CD14-positive monocyte (primary cell): ENCODE data around the gene ARMC10. TPM values are rescaled to one million over a fixed set of nuclear protein-coding genes. Genes with fewer than 3 reads are reported as not detected.
"Not testable (repeated sequence)": the region's sequence is repeated elsewhere in the genome, so short reads cannot be mapped to it uniquely, and the experiment has no call there.

Source experiments
- DNase-seq, 3 donors: peaks; one replicate each; pipeline ENCODE4 v3.0.0-alpha.2; 2011 to 2022
- H2AFZ ChIP-seq: 2 replicates; pipeline ENCODE4 v1.6.0; 2012; ENCODE audit warnings: mild to moderate bottlenecking, low read depth, low read length, inconsistent platforms; ENCODE audit not compliant: insufficient read depth, poor library complexity, severe bottlenecking
- H3K27ac ChIP-seq, 2 donors: 1 replicate in 1 of 2; 2 replicates in 1 of 2; pipeline ENCODE4 v1.5.1; 2012 to 2013; ENCODE audit warnings: low read length in 2 of 2, control low read depth in 1 of 2, inconsistent platforms in 1 of 2, low read depth in 1 of 2, mild to moderate bottlenecking in 1 of 2
- H3K27me3 ChIP-seq, 2 donors: one replicate each; pipeline versions ENCODE4 v1.6.0 to v1.6.1; 2011 to 2013; ENCODE audit warnings: low read length in 2 of 2; ENCODE audit not compliant: control insufficient read depth in 2 of 2, insufficient read depth in 2 of 2
- H3K36me3 ChIP-seq, 2 donors: replicated peaks in 1 of 2; 1 replicate in 1 of 2; 2 replicates in 1 of 2; pipeline versions ENCODE4 v1.5.1 to v1.6.1; 2012 to 2013; ENCODE audit warnings: low read length in 2 of 2, control low read depth in 1 of 2, inconsistent platforms in 1 of 2, mild to moderate bottlenecking in 1 of 2; ENCODE audit not compliant: insufficient read depth in 2 of 2, control insufficient read depth in 1 of 2
- H3K4me1 ChIP-seq, 2 donors: 1 replicate in 1 of 2; 2 replicates in 1 of 2; pipeline versions ENCODE4 v1.5.1 to v1.6.1; 2012 to 2013; ENCODE audit warnings: low read length in 2 of 2, control low read depth in 1 of 2, inconsistent platforms in 1 of 2, mild to moderate bottlenecking in 1 of 2, moderate library complexity in 1 of 2; ENCODE audit not compliant: insufficient read depth in 2 of 2, control insufficient read depth in 1 of 2
- H3K4me2 ChIP-seq: replicated peaks from 2 replicates; pipeline ENCODE3; 2012; ENCODE audit warnings: low read length, moderate library complexity, mild to moderate bottlenecking; ENCODE audit not compliant: poor library complexity, severe bottlenecking; ENCODE audit errors: extremely low read depth
- H3K4me3 ChIP-seq, 3 experiments: fragments of 200-600 bp in 1 of 3; sonication (generic) in 1 of 3; replicated peaks in 1 of 3; 1 replicate in 2 of 3; 2 replicates in 1 of 3; pipeline ENCODE4 v1.5.1; 2011 to 2013; ENCODE audit warnings: low read length in 3 of 3, mild to moderate bottlenecking in 3 of 3, control low read depth in 2 of 3, low read depth in 2 of 3, inconsistent platforms in 1 of 3, moderate library complexity in 1 of 3
- H3K79me2 ChIP-seq: 2 replicates; pipeline ENCODE4 v1.6.0; 2012; ENCODE audit warnings: mild to moderate bottlenecking, control low read depth, inconsistent platforms, low read length, moderate library complexity; ENCODE audit not compliant: insufficient read depth
- H3K9ac ChIP-seq: 2 replicates; pipeline ENCODE4 v1.6.0; 2017; ENCODE audit warnings: low read length, mild to moderate bottlenecking; ENCODE audit not compliant: insufficient read depth, poor library complexity, severe bottlenecking
- H3K9me3 ChIP-seq, 2 donors: replicated peaks in 1 of 2; 1 replicate in 1 of 2; 2 replicates in 1 of 2; pipeline versions ENCODE4 v1.5.1 to v1.6.1; 2012 to 2013; ENCODE audit warnings: low read length in 2 of 2, control low read depth in 1 of 2; ENCODE audit not compliant: control insufficient read depth in 1 of 2, insufficient read depth in 1 of 2
- H4K20me1 ChIP-seq: 2 replicates; pipeline ENCODE4 v1.6.0; 2012; ENCODE audit warnings: mild to moderate bottlenecking, low read length, control low read depth, moderate library complexity; ENCODE audit not compliant: insufficient read depth
- H3K27ac Mint-ChIP-seq, 7 donors: one replicate each; pipeline ENCODE4 v1.8.0; 2020; ENCODE audit warnings: mild to moderate bottlenecking in 7 of 7, mixed read lengths in 7 of 7, moderate library complexity in 6 of 7, inconsistent platforms in 2 of 7
- H3K27me3 Mint-ChIP-seq, 3 donors: one replicate each; pipeline ENCODE4 v1.8.0; 2021 to 2022; ENCODE audit warnings: low read depth in 3 of 3, mild to moderate bottlenecking in 3 of 3, mixed read lengths in 3 of 3, moderate library complexity in 3 of 3, inconsistent platforms in 1 of 3
- H3K36me3 Mint-ChIP-seq, 2 donors: one replicate each; pipeline ENCODE4 v1.8.0; 2020; ENCODE audit warnings: mixed read lengths in 2 of 2, inconsistent platforms in 1 of 2, mild to moderate bottlenecking in 1 of 2
- H3K4me1 Mint-ChIP-seq: one replicate; pipeline ENCODE4 v1.8.0; 2020; ENCODE audit warnings: mild to moderate bottlenecking, mixed read lengths
- H3K4me3 Mint-ChIP-seq, 2 donors: one replicate each; pipeline ENCODE4 v1.8.0; 2020; ENCODE audit warnings: mild to moderate bottlenecking in 2 of 2, mixed read lengths in 2 of 2, moderate library complexity in 1 of 2
- H3K9me3 Mint-ChIP-seq, 7 donors: one replicate each; pipeline ENCODE4 v1.8.0; 2020 to 2022; ENCODE audit warnings: mixed read lengths in 7 of 7, mild to moderate bottlenecking in 6 of 7, moderate library complexity in 6 of 7, inconsistent platforms in 2 of 7
- CTCF ChIP-seq: fragments of 200-600 bp; IDR thresholded peaks from one replicate; pipeline ENCODE4 v1.8.0; 2022; ENCODE audit warnings: antibody characterized with exemption, mild to moderate bottlenecking
- WGBS: methylation state at CpG from one replicate; pipeline ENCODE4 v1.1.5; 2013; ENCODE audit warnings: missing lambda C conversion rate; ENCODE audit not compliant: insufficient coverage; 5-methylcytosine and 5-hydroxymethylcytosine counted together
- intact Hi-C, 2 donors: fragments of 100-400 bp; cut with micrococcal nuclease; formaldehyde crosslinking; loops; one replicate each; pipeline versions ENCODE4 v1.15.0 to v1.15.1; 2023
- polyA plus RNA-seq, 3 donors: library from polyadenylated mRNA; depleted of rRNA in 1 of 3; unstranded in 2 of 3; stranded (reverse) in 1 of 3; fragments of 300-500 nt in 2 of 3; fragments of >200 nt in 1 of 3; fragmentation: Illumina TruSeq in 2 of 3; gene quantifications; 1 replicate in 2 of 3; 2 replicates in 1 of 3; pipeline ENCODE4 v1.2.3, GENCODE V29; 2012 to 2021

The ARMC10 gene
- polyA plus RNA-seq, 3 donors, result 15.4 to 60.1 (median 55.1) TPM

GRCh38 chr7:103048833-103049232, 26.1 kb upstream of the ARMC10 start:
- DNase-seq, result no peak
- Mint-ChIP-seq H3K4me1 (no peaks in the 10 kb centered on the region), H3K27ac (no peak overlapping the region), H3K36me3 (no peaks in the 10 kb centered on the region), H3K27me3 (no peaks in the 10 kb centered on the region), H3K9me3 (peaks cover 12 to 29% (median 19%) of the 10 kb centered on the region in 7 donors), H3K4me3 (no peak overlapping the region)
- no peak overlapping the region for H3K27ac ChIP-seq
- no peak for TF ChIP-seq CTCF
- intact Hi-C loops, result no loop called here
- H4K20me1 ChIP-seq, result no peaks in the 10 kb centered on the region
- H2AFZ ChIP-seq, result no peak overlapping the region
- H3K27me3 ChIP-seq, result no peaks in the 10 kb centered on the region
- H3K4me3 ChIP-seq, result no peak overlapping the region
- H3K4me2 ChIP-seq, result no peak overlapping the region
- no peaks in the 10 kb centered on the region for H3K79me2 ChIP-seq
- no peaks in the 10 kb centered on the region for H3K36me3 ChIP-seq
- H3K4me1 ChIP-seq, result no peaks in the 10 kb centered on the region
- peaks cover 8 to 10% of the 10 kb centered on the region in 2 donors for H3K9me3 ChIP-seq
- no CpG with 5 or more reads among the region's 2 CpGs for WGBS
- no peak overlapping the region for H3K9ac ChIP-seq

DNA sequence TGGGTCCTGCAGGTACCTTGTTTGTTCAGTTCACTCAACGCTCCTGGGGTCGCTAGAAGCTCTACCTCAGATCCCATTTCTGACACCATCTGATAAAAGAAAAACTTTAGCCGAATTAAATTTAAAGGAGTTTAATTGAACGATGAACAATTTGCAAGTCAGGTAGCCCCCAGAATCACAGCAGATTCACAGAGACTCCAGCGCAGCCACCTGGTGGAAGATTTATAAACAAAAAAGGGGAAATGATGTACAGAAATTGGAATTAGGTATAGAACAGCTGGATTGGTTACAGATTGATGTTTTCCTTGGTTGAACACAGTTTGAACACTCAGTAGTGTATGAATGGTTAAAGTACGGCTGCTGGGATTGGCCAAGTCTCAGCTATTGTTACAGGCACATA, 23.4 kb upstream of the ARMC10 start:
- Histone ChIP-seq H3K79me2 (no peaks in the 10 kb centered on the region), H2AFZ (no peak overlapping the region), H3K9ac (no peak overlapping the region), H3K4me2 (no peak overlapping the region), H3K9me3 (peaks cover 8 to 10% of the 10 kb centered on the region in 2 donors), H3K27ac (no peak overlapping the region), H3K27me3 (no peaks in the 10 kb centered on the region), H3K4me1 (no peaks in the 10 kb centered on the region), H4K20me1 (no peaks in the 10 kb centered on the region), H3K4me3 (no peak overlapping the region), H3K36me3 (no peaks in the 10 kb centered on the region)
- no peaks in the 10 kb centered on the region for H3K4me1 Mint-ChIP-seq
- DNase-seq, result no peak
- intact Hi-C loops, result no loop called here
- H3K36me3 Mint-ChIP-seq, result no peaks in the 10 kb centered on the region
- no peak overlapping the region for H3K27ac Mint-ChIP-seq
- TF ChIP-seq CTCF, result no peak
- peaks cover 12 to 27% (median 19%) of the 10 kb centered on the region in 7 donors for H3K9me3 Mint-ChIP-seq
- no peak overlapping the region for H3K4me3 Mint-ChIP-seq
- WGBS, result 89% methylated on average over 3 of the region's 6 CpGs
- H3K27me3 Mint-ChIP-seq, result peaks cover 0 to 1% (median 0%) of the 10 kb centered on the region in 3 donors

GRCh38 chr7:103056006-103056405, 18.9 kb upstream of the ARMC10 start:
- H3K36me3 Mint-ChIP-seq, H3K27ac ChIP-seq, DNase-seq, H2AFZ ChIP-seq, H3K4me2 ChIP-seq, H3K4me3 ChIP-seq, intact Hi-C loops, H3K9me3 Mint-ChIP-seq, H3K9ac ChIP-seq, H3K4me1 Mint-ChIP-seq, H3K27me3 Mint-ChIP-seq, H3K27me3 ChIP-seq, H3K4me3 Mint-ChIP-seq, H3K9me3 ChIP-seq, H3K79me2 ChIP-seq, H4K20me1 ChIP-seq, H3K4me1 ChIP-seq, H3K27ac Mint-ChIP-seq, H3K36me3 ChIP-seq: not testable (repeated sequence)
- no CpG with 5 or more reads among the region's 1 CpG for WGBS
